PC-9 (cell line): Measurements from ENCODE around the gene PERCC1. TPM values are rescaled to one million over a fixed set of nuclear protein-coding genes. Genes with fewer than 3 reads are reported as not detected.

Experiments used
- BruUV-seq: library from RNA; stranded (reverse); fragments of 400-500 nt; replicated peaks from 2 replicates; lab custom pipeline; 2021; lab: Mats Ljungman, UMichigan
- CTCF ChIA-PET: fragments of 300-600 bp; sonication (Branson Sonifier 250); formaldehyde crosslinking; loops from one replicate; lab custom pipeline; 2022; ENCODE audit warnings: antibody characterized with exemption; lab: Charles Lee
- POLR2A ChIA-PET: fragments of 300-600 bp; sonication (Branson Sonifier 250); formaldehyde crosslinking; loops from one replicate; lab custom pipeline; 2022; ENCODE audit warnings: antibody characterized with exemption; ENCODE audit not compliant: unreplicated experiment; lab: Charles Lee
- DNase-seq, 2 experiments: peaks; one replicate each; pipeline versions ENCODE4 v3.0.0 to v3.0.0-alpha.2; 2015 to 2022; ENCODE audit warnings: mixed read lengths in 1 of 2
- H2AFZ ChIP-seq: fragments of 200-600 bp; sonication (generic); 2 replicates; pipeline ENCODE4 v1.8.1; 2017; ENCODE audit warnings: antibody characterized with exemption
- H3F3A ChIP-seq: fragments of 200-600 bp; sonication (generic); 2 replicates; pipeline ENCODE4 v1.8.1; 2017; ENCODE audit warnings: antibody characterized with exemption, mild to moderate bottlenecking, low read depth; ENCODE audit not compliant: insufficient read depth
- H3K27ac ChIP-seq: fragments of 200-600 bp; sonication (generic); 2 replicates; pipeline ENCODE4 v1.6.1; 2016; ENCODE audit warnings: mixed run types
- H3K27me3 ChIP-seq: fragments of 200-600 bp; sonication (generic); 2 replicates; pipeline ENCODE4 v1.6.1; 2016; ENCODE audit warnings: low read depth, mixed run types; ENCODE audit not compliant: insufficient read depth
- H3K36me3 ChIP-seq: fragments of 200-600 bp; sonication (generic); 2 replicates; pipeline ENCODE4 v1.6.1; 2016; ENCODE audit warnings: low read depth, mixed run types
- H3K4me1 ChIP-seq: fragments of 200-600 bp; sonication (generic); replicated peaks from 2 replicates; pipeline ENCODE4 v1.6.1; 2016; ENCODE audit warnings: mixed run types; ENCODE audit not compliant: insufficient read depth
- H3K4me2 ChIP-seq: fragments of 200-600 bp; sonication (generic); 2 replicates; pipeline ENCODE4 v1.6.1; 2017; ENCODE audit warnings: mixed run types
- H3K4me3 ChIP-seq: fragments of 200-600 bp; sonication (generic); 2 replicates; pipeline ENCODE4 v1.6.1; 2016; ENCODE audit warnings: mixed run types
- H3K79me2 ChIP-seq: fragments of 200-600 bp; sonication (generic); 2 replicates; pipeline ENCODE4 v1.6.1; 2017; ENCODE audit warnings: low read depth, mixed run types
- H3K9me2 ChIP-seq: fragments of 200-600 bp; sonication (generic); 2 replicates; pipeline ENCODE4 v1.8.1; 2017; ENCODE audit warnings: mild to moderate bottlenecking; ENCODE audit not compliant: insufficient read depth
- H3K9me3 ChIP-seq: fragments of 200-600 bp; sonication (generic); 2 replicates; pipeline ENCODE4 v1.8.1; 2016; ENCODE audit warnings: low read depth; ENCODE audit not compliant: insufficient read depth
- H4K20me1 ChIP-seq: fragments of 200-600 bp; sonication (generic); 2 replicates; pipeline ENCODE4 v1.8.1; 2017; ENCODE audit not compliant: insufficient read depth
- EZH2 ChIP-seq: fragments of 200-600 bp; sonication (generic); IDR thresholded peaks from 2 replicates; pipeline ENCODE4 v1.8.0; 2017; ENCODE audit warnings: antibody characterized with exemption, low read depth
- intact Hi-C: fragments of 100-400 bp; cut with micrococcal nuclease; formaldehyde crosslinking; loops from one replicate; pipeline ENCODE4 v1.10.0; 2022; ENCODE audit not compliant: unreplicated experiment
- total RNA-seq: library from RNA; stranded (reverse); gene quantifications from 2 replicates; pipeline ENCODE4 v1.2.3, GENCODE V29; 2021
- TF ChIP-seq, protein P1 (sequence below): fragments of 200-600 bp; sonication (generic); conservative IDR thresholded peaks from 2 replicates; pipeline ENCODE4 v1.6.1; 2017; ENCODE audit warnings: mixed run types, antibody characterized with exemption, mild to moderate bottlenecking, moderate library complexity

Gene PERCC1
- total RNA-seq, 1 experiment from 2014 or later: not detected

DNA sequence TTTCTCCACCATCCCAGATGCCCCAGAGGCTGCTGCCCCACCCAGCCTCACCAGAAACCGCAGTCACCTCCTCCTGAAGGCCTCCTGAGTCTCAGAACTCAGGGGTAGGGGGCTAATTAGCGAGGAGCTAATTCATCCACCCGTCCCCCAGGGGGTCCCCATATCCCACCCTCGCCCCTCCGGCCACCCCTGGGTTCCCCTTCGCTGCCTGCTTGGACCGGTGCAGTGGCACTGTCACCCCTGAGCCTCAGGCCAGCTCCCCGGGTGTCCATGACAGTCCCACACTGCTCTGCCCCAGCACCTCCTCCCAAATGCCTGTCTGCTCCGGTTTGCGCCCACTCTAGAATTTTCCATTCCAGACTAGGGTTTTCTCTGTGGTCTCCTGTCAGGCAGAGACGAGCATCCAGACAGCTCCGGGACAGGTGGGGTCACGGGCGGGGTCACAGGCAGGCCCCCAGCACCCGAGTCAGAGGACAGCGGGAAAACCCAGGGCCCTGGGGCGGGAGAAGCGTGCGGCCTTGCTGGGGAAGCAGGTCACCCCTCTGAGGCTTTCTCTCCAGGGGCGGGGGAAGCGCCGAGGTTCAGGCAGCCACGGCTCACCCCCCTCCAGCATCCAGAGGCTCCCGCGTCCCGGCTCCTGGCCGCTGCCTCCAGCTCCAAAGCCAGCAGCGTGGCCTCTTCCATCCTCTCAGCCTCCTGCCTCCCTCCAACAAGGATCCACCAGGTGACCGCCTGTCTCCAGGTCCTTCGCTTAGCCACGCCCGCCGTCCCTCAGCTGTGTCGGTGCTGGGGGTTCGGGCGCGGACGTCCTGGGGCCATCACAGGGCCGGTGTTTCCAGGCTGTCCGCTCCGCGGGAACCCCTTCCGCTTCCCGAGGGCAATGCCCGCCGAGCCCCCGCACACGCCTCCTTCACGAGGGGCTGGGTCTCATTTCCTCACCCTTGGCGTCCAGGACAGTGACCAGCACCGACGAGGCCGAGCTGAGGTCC, 3.1 kb upstream of the PERCC1 start:
- H3K4me3 ChIP-seq: no peak overlapping the region
- no peaks in the 10 kb centered on the region for H3K9me2 ChIP-seq
- intact Hi-C loops: no loop called here
- H3K4me1 ChIP-seq: no peaks in the 10 kb centered on the region
- H3K36me3 ChIP-seq: no peaks in the 10 kb centered on the region
- H3K27me3 ChIP-seq: 0 out of 2 replicates have a peak, but pooled peaks cover 5% of the 10 kb centered on the region
- no peak overlapping the region for H3K27ac ChIP-seq
- H4K20me1 ChIP-seq: no peaks in the 10 kb centered on the region
- H2AFZ ChIP-seq: no peak overlapping the region
- no peak for DNase-seq
- no peak for TF ChIP-seq EZH2
- TF ChIP-seq, protein P1, sequence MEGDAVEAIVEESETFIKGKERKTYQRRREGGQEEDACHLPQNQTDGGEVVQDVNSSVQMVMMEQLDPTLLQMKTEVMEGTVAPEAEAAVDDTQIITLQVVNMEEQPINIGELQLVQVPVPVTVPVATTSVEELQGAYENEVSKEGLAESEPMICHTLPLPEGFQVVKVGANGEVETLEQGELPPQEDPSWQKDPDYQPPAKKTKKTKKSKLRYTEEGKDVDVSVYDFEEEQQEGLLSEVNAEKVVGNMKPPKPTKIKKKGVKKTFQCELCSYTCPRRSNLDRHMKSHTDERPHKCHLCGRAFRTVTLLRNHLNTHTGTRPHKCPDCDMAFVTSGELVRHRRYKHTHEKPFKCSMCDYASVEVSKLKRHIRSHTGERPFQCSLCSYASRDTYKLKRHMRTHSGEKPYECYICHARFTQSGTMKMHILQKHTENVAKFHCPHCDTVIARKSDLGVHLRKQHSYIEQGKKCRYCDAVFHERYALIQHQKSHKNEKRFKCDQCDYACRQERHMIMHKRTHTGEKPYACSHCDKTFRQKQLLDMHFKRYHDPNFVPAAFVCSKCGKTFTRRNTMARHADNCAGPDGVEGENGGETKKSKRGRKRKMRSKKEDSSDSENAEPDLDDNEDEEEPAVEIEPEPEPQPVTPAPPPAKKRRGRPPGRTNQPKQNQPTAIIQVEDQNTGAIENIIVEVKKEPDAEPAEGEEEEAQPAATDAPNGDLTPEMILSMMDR: no peak
- H3F3A ChIP-seq: no peaks in the 10 kb centered on the region; the same call in 1 of the 2 replicates
- CTCF ChIA-PET: interaction anchor here (0.6 kb wide), 1 partner anchor 141 kb away, joined by 3 read pairs; no protein-coding TSS in a partner anchor
- H3K9me3 ChIP-seq: no peaks in the 10 kb centered on the region
- no peak overlapping the region for H3K4me2 ChIP-seq
- no TSS peak for BruUV-seq
- no peaks in the 10 kb centered on the region for H3K79me2 ChIP-seq
- POLR2A ChIA-PET: interaction anchor here (1.1 kb wide), 1 partner anchor 49 kb away, joined by 4 read pairs; no protein-coding TSS in a partner anchor

DNA sequence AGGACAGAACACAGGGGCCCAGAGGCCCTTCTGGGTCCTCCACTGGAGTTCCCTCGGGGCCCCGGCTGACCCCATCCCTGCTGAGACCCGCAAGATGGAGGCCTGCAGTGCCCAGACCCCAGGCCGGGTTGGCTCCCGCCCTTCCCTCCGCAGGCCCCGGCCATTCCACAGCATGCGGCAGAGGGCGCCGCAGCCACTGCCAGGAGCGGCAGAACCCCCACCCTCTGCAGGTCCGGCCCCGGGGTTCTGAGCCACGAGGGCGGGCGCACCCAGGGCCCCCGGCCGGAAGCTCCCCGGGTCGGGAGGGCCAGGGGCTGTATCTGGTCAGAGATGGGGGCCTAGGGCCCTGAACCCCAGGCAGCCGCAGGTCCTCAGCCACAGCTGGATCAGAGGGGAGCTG, 2.4 kb upstream of the PERCC1 start:
- intact Hi-C loops: no loop called here
- Histone ChIP-seq H3K27ac (no peak overlapping the region), H4K20me1 (no peaks in the 10 kb centered on the region), H3K9me2 (no peaks in the 10 kb centered on the region), H3K9me3 (no peaks in the 10 kb centered on the region), H3K79me2 (no peaks in the 10 kb centered on the region), H3K4me3 (no peak overlapping the region), H3K27me3 (0 out of 2 replicates have a peak, but pooled peaks cover 5% of the 10 kb centered on the region), H3K4me2 (no peak overlapping the region), H3F3A (no peaks in the 10 kb centered on the region), H3K36me3 (no peaks in the 10 kb centered on the region), H2AFZ (no peak overlapping the region), H3K4me1 (no peaks in the 10 kb centered on the region)
- TF ChIP-seq EZH2: no peak
- TF ChIP-seq, protein P1: no peak
- DNase-seq: no peak
- CTCF ChIA-PET: interaction anchor here (0.6 kb wide), 1 partner anchor 141 kb away, joined by 3 read pairs; no protein-coding TSS in a partner anchor
- BruUV-seq: no TSS peak
- POLR2A ChIA-PET: no interaction called here

DNA sequence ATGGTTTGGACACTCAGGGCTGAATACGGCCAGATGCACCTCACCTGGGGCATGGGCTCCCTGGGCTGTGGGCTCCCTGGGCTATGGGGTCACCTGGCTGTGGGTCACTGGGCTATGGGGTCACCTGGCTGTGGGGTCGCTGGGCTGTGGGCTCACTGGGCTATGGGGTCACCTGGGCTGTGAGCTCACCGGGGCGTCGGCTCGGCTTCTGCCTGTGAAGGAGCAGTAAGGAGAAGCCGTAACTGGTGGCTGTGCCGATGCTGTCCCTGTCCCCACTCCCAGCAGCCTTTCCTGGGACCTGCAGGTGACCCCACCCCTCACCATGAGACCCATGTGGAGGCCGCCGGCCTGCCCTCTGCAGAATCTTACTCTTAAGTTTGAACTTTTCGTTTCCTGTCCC, 1.9 kb upstream of the PERCC1 start:
- Histone ChIP-seq H3F3A (no peaks in the 10 kb centered on the region), H3K9me2 (no peaks in the 10 kb centered on the region), H3K27me3 (0 out of 2 replicates have a peak, but pooled peaks cover 5% of the 10 kb centered on the region), H3K4me2 (no peak overlapping the region), H2AFZ (no peak overlapping the region), H3K4me1 (no peaks in the 10 kb centered on the region), H3K9me3 (no peaks in the 10 kb centered on the region), H4K20me1 (no peaks in the 10 kb centered on the region), H3K79me2 (no peaks in the 10 kb centered on the region), H3K4me3 (no peak overlapping the region), H3K27ac (no peak overlapping the region), H3K36me3 (no peaks in the 10 kb centered on the region)
- no TSS peak for BruUV-seq
- DNase-seq: no peak
- ChIA-PET CTCF (no interaction called here), POLR2A (no interaction called here)
- intact Hi-C loops: no loop called here
- no peak for TF ChIP-seq EZH2
- TF ChIP-seq, protein P1: no peak
